HCT116 (cell line): ENCODE data around the gene HPF1. TPM values are rescaled to one million over a fixed set of nuclear protein-coding genes. Genes with fewer than 3 reads are reported as not detected.

ENCODE experiments used
- ATAC-seq: fragments of 200-7000 bp; cut with Tn5 transposase; 2 replicates; pipeline ENCODE4 v1.9.1; 2020; ENCODE audit warnings: mild to moderate bottlenecking, moderate library complexity
- BruUV-seq: library from RNA; stranded (reverse); fragments of 400-500 nt; replicated peaks from 2 replicates; lab custom pipeline; 2021; lab: Mats Ljungman, UMichigan
- CTCF ChIA-PET: fragments of 300-600 bp; sonication (Branson Sonifier 250); formaldehyde crosslinking; loops from one replicate; lab custom pipeline; 2021; ENCODE audit warnings: antibody characterized with exemption; lab: Charles Lee
- POLR2A ChIA-PET: fragments of 300-600, 350-600 bp; sonication (Branson Sonifier 250); formaldehyde crosslinking; loops from one replicate; lab custom pipeline; 2021; ENCODE audit warnings: antibody characterized with exemption; lab: Charles Lee
- RAD21 ChIA-PET, 2 experiments: fragments of 300-600 bp; sonication (Branson Sonifier 250); formaldehyde crosslinking; loops; one replicate each; lab custom pipeline; 2023; ENCODE audit warnings: low total read pairs in 2 of 2; ENCODE audit not compliant: uncharacterized antibody in 2 of 2, unreplicated experiment in 2 of 2, low non-redundant PET in 1 of 2; lab: Charles Lee
- DNase-seq: peaks from one replicate; pipeline ENCODE4 v3.0.0-alpha.2; 2010; ENCODE audit warnings: low read depth, low spot score
- H2AFZ ChIP-seq: fragments of 200-600 bp; shearing (Covaris generic), sonication (generic); 2 replicates; pipeline ENCODE4 v1.6.1; 2017; ENCODE audit warnings: low read depth, mixed run types, mixed read lengths, antibody characterized with exemption, low read length; ENCODE audit not compliant: poor library complexity, severe bottlenecking
- H3K27ac ChIP-seq: 2 replicates; pipeline ENCODE4 v1.5.1; 2012; ENCODE audit warnings: low read depth, low read length
- H3K27me3 ChIP-seq: fragments of 200-600 bp; sonication (generic); 2 replicates; pipeline ENCODE4 v1.6.1; 2016; ENCODE audit warnings: mixed run types, low read length, mixed read lengths; ENCODE audit not compliant: insufficient read depth
- H3K36me3 ChIP-seq, 2 experiments: fragments of 200-500 bp in 1 of 2; fragments of 200-600 bp in 1 of 2; sonication (Bioruptor generic) in 1 of 2; sonication (generic) in 1 of 2; 2 replicates each; pipeline versions ENCODE4 v1.5.1 to v1.6.1; 2014 to 2016; ENCODE audit warnings: low read length in 2 of 2, inconsistent platforms in 1 of 2, mixed read lengths in 1 of 2, mixed run types in 1 of 2; ENCODE audit not compliant: insufficient read depth in 2 of 2, control insufficient read depth in 1 of 2
- H3K4me1 ChIP-seq, 2 experiments: fragments of 200-600 bp in 1 of 2; sonication (generic) in 1 of 2; 2 replicates each; pipeline versions ENCODE4 v1.5.1 to v1.6.1; 2012 to 2017; ENCODE audit warnings: low read length in 2 of 2, inconsistent platforms in 1 of 2, mild to moderate bottlenecking in 1 of 2, mixed read lengths in 1 of 2, mixed run types in 1 of 2, moderate library complexity in 1 of 2; ENCODE audit not compliant: insufficient read depth in 2 of 2, control insufficient read depth in 1 of 2
- H3K4me2 ChIP-seq: fragments of 200-600 bp; sonication (generic); 2 replicates; pipeline ENCODE4 v1.6.1; 2017; ENCODE audit warnings: mixed run types, low read length, mixed read lengths
- H3K4me3 ChIP-seq, 2 experiments: fragments of 200-600 bp in 1 of 2; sonication (generic) in 1 of 2; replicated peaks in 1 of 2; 2 replicates each; pipeline ENCODE4 v1.5.1; 2011 to 2016; ENCODE audit warnings: low read length in 2 of 2, control low read depth in 1 of 2, low read depth in 1 of 2, mild to moderate bottlenecking in 1 of 2, mixed read lengths in 1 of 2, mixed run types in 1 of 2
- H3K79me2 ChIP-seq: fragments of 200-600 bp; sonication (generic); 2 replicates; pipeline ENCODE4 v1.6.1; 2017; ENCODE audit warnings: mild to moderate bottlenecking, mixed run types, low read length, moderate library complexity, mixed read lengths; ENCODE audit not compliant: insufficient read depth
- H3K9ac ChIP-seq: fragments of 200-600 bp; sonication (generic); 2 replicates; pipeline ENCODE4 v1.6.1; 2016; ENCODE audit warnings: low read length, mixed read lengths
- H3K9me2 ChIP-seq: fragments of 200-600 bp; sonication (generic), shearing (Covaris generic); 2 replicates; pipeline ENCODE4 v1.6.1; 2017; ENCODE audit warnings: mixed run types, mild to moderate bottlenecking, moderate library complexity; ENCODE audit not compliant: insufficient read depth
- H3K9me3 ChIP-seq, 2 experiments: fragments of 200-500 bp in 1 of 2; fragments of 200-600 bp in 1 of 2; sonication (Bioruptor generic) in 1 of 2; sonication (generic) in 1 of 2; 2 replicates each; pipeline ENCODE4 v1.6.1; 2014 to 2017; ENCODE audit warnings: low read length in 2 of 2, mixed read lengths in 2 of 2, inconsistent platforms in 1 of 2, low read depth in 1 of 2, mild to moderate bottlenecking in 1 of 2, mixed run types in 1 of 2, moderate library complexity in 1 of 2; ENCODE audit not compliant: control insufficient read depth in 1 of 2, insufficient read depth in 1 of 2
- H4K20me1 ChIP-seq: fragments of 200-600 bp; sonication (generic), shearing (Covaris generic); 2 replicates; pipeline ENCODE4 v1.6.1; 2017; ENCODE audit warnings: mixed run types, mild to moderate bottlenecking, moderate library complexity; ENCODE audit not compliant: insufficient read depth
- CEBPB ChIP-seq: IDR thresholded peaks from 2 replicates; pipeline ENCODE4 v1.6.1; 2012; ENCODE audit warnings: low read depth
- CTCF ChIP-seq, 3 experiments: fragments of 200-600 bp in 1 of 3; sonication (generic) in 1 of 3; IDR thresholded peaks in 2 of 3; conservative IDR thresholded peaks in 1 of 3; 2 replicates each; pipeline ENCODE4 v1.5.1; 2012 to 2017; ENCODE audit warnings: low read depth in 2 of 3, low read length in 2 of 3, antibody characterized with exemption in 1 of 3, borderline replicate concordance in 1 of 3, control low read depth in 1 of 3, mild to moderate bottlenecking in 1 of 3, mixed read lengths in 1 of 3, mixed run types in 1 of 3, moderate library complexity in 1 of 3; ENCODE audit not compliant: insufficient read depth in 1 of 3
- EGR1 ChIP-seq: IDR thresholded peaks from 2 replicates; pipeline ENCODE4 v1.6.1; 2012; ENCODE audit warnings: low read depth
- EZH2 ChIP-seq: fragments of 200-600 bp; sonication (generic); IDR thresholded peaks from 2 replicates; pipeline ENCODE4 v1.6.1; 2017; ENCODE audit warnings: antibody characterized with exemption, mixed run types
- SP1 ChIP-seq: IDR thresholded peaks from 2 replicates; pipeline ENCODE4 v1.6.1; 2012; ENCODE audit warnings: low read depth
- TCF7L2 ChIP-seq: IDR thresholded peaks from 2 replicates; pipeline ENCODE4 v1.7.0; 2011; ENCODE audit warnings: borderline replicate concordance, inconsistent platforms; ENCODE audit not compliant: insufficient read depth, insufficient read length; ENCODE audit errors: extremely low read depth
- YY1 ChIP-seq: IDR thresholded peaks from 2 replicates; pipeline ENCODE4 v1.6.1; 2011; ENCODE audit warnings: low read length, low read depth, moderate library complexity, mild to moderate bottlenecking; ENCODE audit not compliant: insufficient replicate concordance; ENCODE audit errors: extremely low read depth
- intact Hi-C: fragments of 100-400 bp; cut with micrococcal nuclease; formaldehyde crosslinking; loops from 2 replicates; pipeline ENCODE4 v1.10.0; 2022
- total RNA-seq: library from RNA; stranded (reverse); gene quantifications from one replicate; pipeline ENCODE4 v1.2.1, GENCODE V29; 2021; ENCODE audit not compliant: unreplicated experiment

Gene HPF1
- total RNA-seq, 1 experiment from 2014 or later = 32.6 TPM

- Histone ChIP-seq H3K4me3 (no peak overlapping the region), H3K36me3 (no peaks in the 10 kb centered on the region), H3K9ac (no peak overlapping the region), H3K4me2 (no peak overlapping the region), H4K20me1 (no peaks in the 10 kb centered on the region), H3K27me3 (no peaks in the 10 kb centered on the region), H3K9me3 (no peaks in the 10 kb centered on the region), H3K4me1 (peaks cover 0 to 6% of the 10 kb centered on the region in 2 experiments; a peak in 1 of 4 replicates), H3K79me2 (no peaks in the 10 kb centered on the region), H2AFZ (no peak overlapping the region), H3K27ac (no peak overlapping the region), H3K9me2 (no peaks in the 10 kb centered on the region)
- DNase-seq = no peak
- TF ChIP-seq TCF7L2 (no peak), CTCF (IDR thresholded peaks at IDR 0.05 in 2 of 3, conservative IDR thresholded peaks at IDR 0.05 in 1 of 3; ENCODE audit: borderline replicate concordance in 1 of 3, insufficient read depth in 1 of 3, low read depth in 2 of 3, low read length in 2 of 3) (no peak), EGR1 (no peak)
- no peak for ATAC-seq
- BruUV-seq = no TSS peak
- CTCF ChIA-PET = interaction anchor here (2.3 kb wide), 1 partner anchor 11 kb away, joined by 5 read pairs; no protein-coding TSS in a partner anchor
- POLR2A ChIA-PET = no interaction called here
- intact Hi-C loops = no loop called here
- RAD21 ChIA-PET = no interaction called here
Observed at GRCh38 chr4:169799260-169799659, 41.5 kb upstream of the HPF1 start.

GRCh38 chr4:169795585-169795984, 37.8 kb upstream of the HPF1 start:
- Histone ChIP-seq H3K9me2 (no peaks in the 10 kb centered on the region), H2AFZ (no peak overlapping the region), H3K4me1 (peaks cover 2 to 20% of the 10 kb centered on the region in 2 experiments; a peak in 2 of 4 replicates), H3K36me3 (no peaks in the 10 kb centered on the region), H3K27ac (no peak overlapping the region), H3K4me2 (no peak overlapping the region), H3K4me3 (no peak overlapping the region), H3K9ac (no peak overlapping the region), H4K20me1 (no peaks in the 10 kb centered on the region), H3K27me3 (peaks cover under 1% of the 10 kb centered on the region; the same call in 1 of the 2 replicates), H3K79me2 (no peaks in the 10 kb centered on the region), H3K9me3 (no peaks in the 10 kb centered on the region)
- BruUV-seq = no TSS peak
- intact Hi-C loops = no loop called here
- POLR2A ChIA-PET = no interaction called here
- ATAC-seq (no peak), DNase-seq (no peak)
- CTCF ChIA-PET = no interaction called here
- TF ChIP-seq YY1 (no peak), CEBPB (no peak), EZH2 (no peak), SP1 (no peak)
- RAD21 ChIA-PET = no interaction called here
